ENCODE measurements around the gene DPY30. TPM values are rescaled to one million over a fixed set of nuclear protein-coding genes. Genes with fewer than 3 reads are reported as not detected.

Gene DPY30
- polyA plus RNA-seq, 1 donor, result 110 TPM

DNA sequence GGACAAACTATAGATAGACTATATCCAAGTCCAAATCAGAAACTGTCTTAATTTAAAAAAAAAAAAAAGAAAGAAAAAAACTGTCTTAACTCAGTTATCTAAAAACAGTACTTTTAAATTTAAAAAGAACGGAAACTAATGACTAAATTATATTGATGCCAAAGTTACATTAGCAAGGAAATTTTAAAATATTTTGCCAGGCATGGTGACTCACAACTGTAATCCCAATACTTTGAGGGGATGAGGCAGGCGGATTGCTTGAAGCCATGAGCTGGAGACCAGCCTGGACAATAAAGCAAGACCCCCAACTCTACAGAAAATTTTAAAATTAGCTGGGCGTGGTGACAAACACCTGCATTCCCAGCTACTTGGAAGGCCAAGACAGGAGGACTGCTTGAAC, 59.6 kb downstream of the DPY30 start:
- no peak for DNase-seq

DNA sequence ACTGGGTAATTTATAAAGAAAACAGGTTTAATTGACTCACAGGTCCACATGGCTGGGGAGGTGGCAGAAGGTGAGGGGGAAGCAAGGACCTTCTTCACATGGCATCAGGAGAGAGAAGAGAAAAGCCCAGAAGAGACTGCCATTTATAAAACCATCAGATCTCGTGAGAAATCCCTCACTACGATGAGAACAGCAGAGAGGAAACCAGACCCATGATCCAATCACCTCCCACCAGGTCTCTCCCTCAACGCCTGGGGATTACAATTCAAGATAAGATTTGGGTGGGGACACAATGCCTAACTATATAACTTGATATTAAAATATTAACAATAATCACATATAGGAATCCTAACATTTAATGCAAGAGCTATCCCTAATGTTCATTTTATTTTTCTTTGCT, 60.6 kb downstream of the DPY30 start:
- DNase-seq, result no peak

DNA sequence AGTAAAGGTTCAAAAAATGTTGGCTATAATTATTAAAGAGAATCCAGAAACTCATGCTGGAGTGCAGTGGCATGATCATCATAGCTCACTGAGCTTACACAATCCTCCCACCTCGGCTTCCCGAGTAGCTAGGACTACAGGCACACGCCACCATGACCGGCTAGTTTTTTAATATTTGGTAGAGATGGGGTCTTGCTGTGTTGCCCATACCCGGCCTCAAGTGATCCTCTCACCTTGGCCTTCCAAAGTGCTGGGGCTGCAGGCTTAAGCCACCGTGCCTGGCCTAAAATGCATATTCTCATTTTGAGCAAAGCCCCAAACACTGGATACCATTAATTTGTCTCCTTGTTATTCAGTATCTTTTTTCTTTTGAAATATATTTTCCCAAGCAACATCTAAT, 61.2 kb downstream of the DPY30 start:
- no peak for DNase-seq

Other genes with a start within 250 kb of the DPY30 start
- 36.1 TPM for gene MEMO1, start 28.8 kb downstream of the DPY30 start, polyA plus RNA-seq (ENCODE audit: insufficient read length)
- 36.5 TPM for gene SPAST, start 23.8 kb upstream of the DPY30 start, polyA plus RNA-seq (ENCODE audit: insufficient read length)
- 32.8 TPM for gene SLC30A6, start 126.1 kb upstream of the DPY30 start, polyA plus RNA-seq (ENCODE audit: insufficient read length)
- gene NLRC4, start 225.1 kb upstream of the DPY30 start, polyA plus RNA-seq (ENCODE audit: insufficient read length), result 1.0 TPM
- gene YIPF4, start 238.1 kb upstream of the DPY30 start, polyA plus RNA-seq (ENCODE audit: insufficient read length), result 80.0 TPM

Measured in left kidney (tissue), 2 donors.